ENCODE results near the gene C17orf50.

GRCh38 chr17:35744830-35745229 lies 15.9 kb upstream of the C17orf50 start:
- TF ChIP-seq POLR2A (IDR thresholded peaks at IDR 0.05; ENCODE audit: borderline replicate concordance, extremely low read depth, insufficient read depth, insufficient read length) = no peak
- no peak for TF ChIP-seq ZNF274 (IDR thresholded peaks at IDR 0.05; ENCODE audit: low read depth, low read length)
- no peak for TF ChIP-seq EZH2 (IDR thresholded peaks at IDR 0.05)
- TF ChIP-seq ZBTB33 (IDR thresholded peaks at IDR 0.05; ENCODE audit: extremely low read depth, insufficient replicate concordance, low read length) = no peak

Data from HCT116 (cell line).